HG03025 (cell line): Measurements from ENCODE around the gene TRIM25.

Experiments used
- ATAC-seq: cut with Tn5 transposase; IDR thresholded peaks from one replicate; pipeline ENCODE4 v1.9.1; 2021; ENCODE audit warnings: mild to moderate bottlenecking, moderate library complexity; ENCODE audit not compliant: unreplicated experiment, low FRiP score

The TRIM25 gene

GRCh38 chr17:56897646-56898424 is 16.0 kb downstream of the TRIM25 start:
- no peak for ATAC-seq

- no peak for ATAC-seq
Measured at GRCh38 chr17:56896968-56897359, 16.9 kb downstream of the TRIM25 start.

GRCh38 chr17:56896217-56896967 is 17.5 kb downstream of the TRIM25 start:
- no peak for ATAC-seq

GRCh38 chr17:56894859-56895455 is 18.9 kb downstream of the TRIM25 start:
- no peak for ATAC-seq

GRCh38 chr17:56893503-56893902 is 20.3 kb downstream of the TRIM25 start:
- no peak for ATAC-seq

- ATAC-seq = no peak
Measured at GRCh38 chr17:56892333-56892732, 21.5 kb downstream of the TRIM25 start.

- ATAC-seq = no peak
Measured at GRCh38 chr17:56891751-56892150, 22.1 kb downstream of the TRIM25 start.

GRCh38 chr17:56890906-56891674 is 22.8 kb downstream of the TRIM25 start:
- no peak for ATAC-seq

- no peak for ATAC-seq
Measured at GRCh38 chr17:56890390-56890789, 23.5 kb downstream of the TRIM25 start.

GRCh38 chr17:56887552-56888467 is 26.0 kb downstream of the TRIM25 start:
- no peak for ATAC-seq

- ATAC-seq = no peak
Measured at GRCh38 chr17:56887105-56887504, 26.7 kb downstream of the TRIM25 start.

- no peak for ATAC-seq
Measured at GRCh38 chr17:56886288-56886731, 27.5 kb downstream of the TRIM25 start.

GRCh38 chr17:56885312-56885657 is 28.6 kb downstream of the TRIM25 start:
- no peak for ATAC-seq

GRCh38 chr17:56884483-56885311 is 29.2 kb downstream of the TRIM25 start:
- ATAC-seq = no peak

- no peak for ATAC-seq
Measured at GRCh38 chr17:56883616-56884015, 30.2 kb downstream of the TRIM25 start.

GRCh38 chr17:56881685-56882295 is 32.1 kb downstream of the TRIM25 start:
- no peak for ATAC-seq

- ATAC-seq = no peak
Measured at GRCh38 chr17:56880571-56880970, 33.3 kb downstream of the TRIM25 start.

GRCh38 chr17:56880133-56880532 is 33.7 kb downstream of the TRIM25 start:
- no peak for ATAC-seq
